Endothelial cell of umbilical vein (primary cell): ENCODE data around the gene TLE1. TPM values are rescaled to one million over a fixed set of nuclear protein-coding genes. Genes with fewer than 3 reads are reported as not detected.
"Not testable (repeated sequence)": the region's sequence is repeated elsewhere in the genome, so short reads cannot be mapped to it uniquely, and the experiment has no call there.

ENCODE experiments used
- BruUV-seq: library from RNA; stranded (reverse); fragments of 400-500 nt; replicated peaks from 2 replicates; lab custom pipeline; 2021; lab: Mats Ljungman, UMichigan
- CTCF ChIA-PET: fragments of 300-600, 350-600 bp; sonication (Branson Sonifier 250); formaldehyde crosslinking; loops from one replicate; lab custom pipeline; 2021; ENCODE audit warnings: antibody characterized with exemption, inconsistent platforms; lab: Charles Lee
- POLR2A ChIA-PET: fragments of 300-600, 350-600 bp; sonication (Branson Sonifier 250); formaldehyde crosslinking; loops from one replicate; lab custom pipeline; 2021; ENCODE audit warnings: antibody characterized with exemption, inconsistent platforms; lab: Charles Lee
- DNase-seq: peaks from one replicate; pipeline ENCODE4 v3.0.0-alpha.2; 2011; ENCODE audit warnings: low read depth, low spot score
- FAIRE-seq: peaks from 2 replicates; lab custom pipeline; 2011; peaks lifted over from hg19 to GRCh38; lab: Jason Lieb, UNC
- H2AFZ ChIP-seq: 2 replicates; pipeline ENCODE4 v1.6.0; 2012; ENCODE audit warnings: low read depth, low read length, control low read depth, inconsistent platforms
- H3K27ac ChIP-seq: 2 replicates; pipeline ENCODE4 v1.5.1; 2011; ENCODE audit warnings: low read depth, mild to moderate bottlenecking, control low read depth, low read length, moderate library complexity; ENCODE audit not compliant: insufficient read depth
- H3K27me3 ChIP-seq, 2 experiments: 2 replicates each; pipeline versions ENCODE4 v1.6.0 to v1.6.1; 2011; ENCODE audit warnings: low read length in 2 of 2, mixed read lengths in 1 of 2; ENCODE audit not compliant: control insufficient read depth in 2 of 2, insufficient read depth in 2 of 2
- H3K36me3 ChIP-seq, 2 experiments: 2 replicates in 1 of 2; 3 replicates in 1 of 2; pipeline ENCODE4 v1.5.1; 2011; ENCODE audit warnings: low read length in 2 of 2, mild to moderate bottlenecking in 1 of 2, moderate library complexity in 1 of 2; ENCODE audit not compliant: control insufficient read depth in 2 of 2, insufficient read depth in 2 of 2; ENCODE audit errors: extremely low read depth in 1 of 2
- H3K4me1 ChIP-seq: 3 replicates; pipeline ENCODE4 v1.5.1; 2011; ENCODE audit warnings: mild to moderate bottlenecking, low read length; ENCODE audit not compliant: control insufficient read depth, insufficient read depth; ENCODE audit errors: extremely low read depth
- H3K4me2 ChIP-seq: 2 replicates; pipeline ENCODE4 v1.6.1; 2011; ENCODE audit warnings: low read length, control low read depth, mixed read lengths; ENCODE audit not compliant: insufficient read depth
- H3K4me3 ChIP-seq, 3 experiments: fragments of 200-600 bp in 1 of 3; sonication (generic), shearing (Covaris generic) in 1 of 3; replicated peaks in 1 of 3; 2 replicates each; pipeline ENCODE4 v1.5.1; 2011 to 2016; ENCODE audit warnings: control low read depth in 3 of 3, low read length in 3 of 3, mild to moderate bottlenecking in 2 of 3, inconsistent platforms in 1 of 3, low read depth in 1 of 3, moderate library complexity in 1 of 3; ENCODE audit not compliant: insufficient read depth in 1 of 3
- H3K79me2 ChIP-seq: 2 replicates; pipeline ENCODE4 v1.6.0; 2012; ENCODE audit warnings: low read length, inconsistent platforms; ENCODE audit not compliant: control insufficient read depth, insufficient read depth
- H3K9ac ChIP-seq: replicated peaks from 2 replicates; pipeline ENCODE3; 2011; ENCODE audit warnings: low read length, control low read depth; ENCODE audit not compliant: insufficient read depth; ENCODE audit errors: extremely low read depth
- H3K9me1 ChIP-seq: replicated peaks from 3 replicates; pipeline ENCODE4 v1.6.0; 2011; ENCODE audit warnings: mild to moderate bottlenecking, low read length; ENCODE audit not compliant: control insufficient read depth, insufficient read depth; ENCODE audit errors: extremely low read depth
- H3K9me3 ChIP-seq: replicated peaks from 2 replicates; pipeline ENCODE4 v1.5.1; 2012; ENCODE audit warnings: low read length, inconsistent platforms; ENCODE audit not compliant: control insufficient read depth, insufficient read depth
- H4K20me1 ChIP-seq: replicated peaks from 2 replicates; pipeline ENCODE3; 2011; ENCODE audit warnings: mild to moderate bottlenecking, low read length; ENCODE audit not compliant: control insufficient read depth, insufficient read depth; ENCODE audit errors: extremely low read depth
- dilution Hi-C: fragments of 300-500 bp; cut with MboI; formaldehyde crosslinking; loops from one replicate; pipeline ENCODE4 v1.15.0; 2019; ENCODE audit warnings: low sequenced_read_pairs; ENCODE audit not compliant: extremely low pct_ligation_motif_present
- intact Hi-C: fragments of 100-400 bp; cut with micrococcal nuclease; formaldehyde crosslinking; loops from one replicate; pipeline ENCODE4 v1.10.0; 2022
- polyA plus RNA-seq, 4 experiments: library from polyadenylated mRNA; depleted of rRNA in 3 of 4; stranded (reverse) in 3 of 4; unstranded in 1 of 4; fragments of >200 nt; gene quantifications; 2 replicates each; pipeline versions ENCODE4 v1.2.1 to v1.2.3, GENCODE V29; 2011 to 2012; ENCODE audit warnings: missing spikeins in 1 of 4
- total RNA-seq: library from RNA; stranded (reverse); gene quantifications from 2 replicates; pipeline ENCODE4 v1.2.3, GENCODE V29; 2021
- TF ChIP-seq, protein P1 (sequence below), 2 donors: IDR thresholded peaks; 1 replicate in 1 of 2; 2 replicates in 1 of 2; pipeline ENCODE4 v1.5.1; 2011; ENCODE audit warnings: low read length in 2 of 2, mild to moderate bottlenecking in 2 of 2, moderate library complexity in 2 of 2, control low read depth in 1 of 2, inconsistent platforms in 1 of 2, low read depth in 1 of 2; ENCODE audit not compliant: insufficient read depth in 1 of 2; ENCODE audit errors: extremely low read depth in 1 of 2

The TLE1 gene
- total and polyA plus RNA-seq, 2 donors (not counting 3 experiments of a cell fraction or from before 2014, with no cell fraction given): 55.0 to 58.2 TPM

DNA sequence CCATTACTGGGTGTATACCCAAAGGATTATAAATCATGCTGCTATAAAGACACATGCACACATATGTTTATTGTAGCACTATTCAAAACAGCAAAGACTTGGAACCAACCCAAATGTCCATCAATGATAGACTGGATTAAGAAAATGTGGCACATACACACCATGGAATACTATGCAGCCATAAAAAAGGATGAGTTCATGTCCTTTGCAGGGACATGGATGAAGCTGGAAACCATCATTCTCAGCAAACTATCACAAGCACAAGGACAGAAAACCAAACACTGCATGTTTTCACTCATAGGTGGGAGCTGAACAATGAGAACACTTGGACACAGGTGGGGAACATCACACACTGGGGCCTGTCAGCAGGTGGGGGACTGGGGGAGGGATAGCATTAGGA, 83.1 kb downstream of the TLE1 start:
- H3K27me3 ChIP-seq, H3K4me2 ChIP-seq, H3K9ac ChIP-seq, H3K4me1 ChIP-seq, POLR2A ChIA-PET, H3K9me3 ChIP-seq, H3K9me1 ChIP-seq, FAIRE-seq, DNase-seq, intact Hi-C loops, H3K4me3 ChIP-seq, H2AFZ ChIP-seq, CTCF ChIA-PET, dilution Hi-C loops, H3K79me2 ChIP-seq, H3K27ac ChIP-seq, BruUV-seq, H4K20me1 ChIP-seq: not testable (repeated sequence)
- peaks cover 17 to 28% of the 10 kb centered on the region in 2 experiments for H3K36me3 ChIP-seq

DNA sequence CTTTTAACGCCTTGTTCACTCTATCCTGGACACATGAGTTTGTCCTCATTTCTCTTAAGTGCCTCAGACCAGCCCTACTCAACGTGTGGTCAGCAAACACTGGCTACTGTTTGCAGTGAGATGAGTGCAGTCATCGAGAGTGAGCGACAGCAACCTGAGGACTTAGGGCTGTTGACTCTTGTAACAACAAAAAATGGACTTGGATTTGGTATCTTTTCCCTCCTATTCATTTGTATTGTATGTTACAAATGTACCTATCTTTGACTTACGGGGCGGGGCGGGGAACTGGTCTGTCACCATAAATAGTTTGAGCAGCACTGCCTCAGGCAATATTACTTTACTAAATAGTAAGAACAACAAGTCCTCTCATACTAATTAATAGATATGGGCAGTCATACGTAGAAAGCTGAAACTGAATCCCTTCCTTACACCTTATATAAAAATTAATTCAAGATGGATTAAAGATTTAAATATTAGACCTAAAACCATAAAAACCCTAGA, 84.1 kb downstream of the TLE1 start:
- Histone ChIP-seq H3K9me1 (no peaks in the 10 kb centered on the region), H3K4me2 (no peak overlapping the region), H3K4me1 (peaks cover 11% of the 10 kb centered on the region), H3K27ac (no peak overlapping the region), H3K9ac (no peak overlapping the region), H3K79me2 (no peaks in the 10 kb centered on the region), H2AFZ (no peak overlapping the region), H4K20me1 (no peaks in the 10 kb centered on the region), H3K9me3 (no peaks in the 10 kb centered on the region), H3K27me3 (no peaks in the 10 kb centered on the region), H3K36me3 (peaks cover 14 to 20% of the 10 kb centered on the region in 2 experiments), H3K4me3 (no peak overlapping the region)
- ChIA-PET POLR2A (no interaction called here), CTCF (no interaction called here)
- intact Hi-C loops: no loop called here
- DNase-seq (no peak), FAIRE-seq (no peak)
- BruUV-seq: no TSS peak
- dilution Hi-C loops: no loop called here
- TF ChIP-seq, protein P1, sequence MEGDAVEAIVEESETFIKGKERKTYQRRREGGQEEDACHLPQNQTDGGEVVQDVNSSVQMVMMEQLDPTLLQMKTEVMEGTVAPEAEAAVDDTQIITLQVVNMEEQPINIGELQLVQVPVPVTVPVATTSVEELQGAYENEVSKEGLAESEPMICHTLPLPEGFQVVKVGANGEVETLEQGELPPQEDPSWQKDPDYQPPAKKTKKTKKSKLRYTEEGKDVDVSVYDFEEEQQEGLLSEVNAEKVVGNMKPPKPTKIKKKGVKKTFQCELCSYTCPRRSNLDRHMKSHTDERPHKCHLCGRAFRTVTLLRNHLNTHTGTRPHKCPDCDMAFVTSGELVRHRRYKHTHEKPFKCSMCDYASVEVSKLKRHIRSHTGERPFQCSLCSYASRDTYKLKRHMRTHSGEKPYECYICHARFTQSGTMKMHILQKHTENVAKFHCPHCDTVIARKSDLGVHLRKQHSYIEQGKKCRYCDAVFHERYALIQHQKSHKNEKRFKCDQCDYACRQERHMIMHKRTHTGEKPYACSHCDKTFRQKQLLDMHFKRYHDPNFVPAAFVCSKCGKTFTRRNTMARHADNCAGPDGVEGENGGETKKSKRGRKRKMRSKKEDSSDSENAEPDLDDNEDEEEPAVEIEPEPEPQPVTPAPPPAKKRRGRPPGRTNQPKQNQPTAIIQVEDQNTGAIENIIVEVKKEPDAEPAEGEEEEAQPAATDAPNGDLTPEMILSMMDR (IDR thresholded peaks at IDR 0.05; ENCODE audit: extremely low read depth in 1 of 2, insufficient read depth in 1 of 2, low read depth in 1 of 2, low read length in 2 of 2): no peak
